Measurements from ENCODE around the gene FOXP1. TPM values are rescaled to one million over a fixed set of nuclear protein-coding genes. Genes with fewer than 3 reads are reported as not detected.

FOXP1 gene
- total and polyA plus RNA-seq, 2 of the 13 experiments (the other 11 are each of a cell fraction or from before 2014, with no cell fraction given), result 40.4 to 59.0 TPM

DNA sequence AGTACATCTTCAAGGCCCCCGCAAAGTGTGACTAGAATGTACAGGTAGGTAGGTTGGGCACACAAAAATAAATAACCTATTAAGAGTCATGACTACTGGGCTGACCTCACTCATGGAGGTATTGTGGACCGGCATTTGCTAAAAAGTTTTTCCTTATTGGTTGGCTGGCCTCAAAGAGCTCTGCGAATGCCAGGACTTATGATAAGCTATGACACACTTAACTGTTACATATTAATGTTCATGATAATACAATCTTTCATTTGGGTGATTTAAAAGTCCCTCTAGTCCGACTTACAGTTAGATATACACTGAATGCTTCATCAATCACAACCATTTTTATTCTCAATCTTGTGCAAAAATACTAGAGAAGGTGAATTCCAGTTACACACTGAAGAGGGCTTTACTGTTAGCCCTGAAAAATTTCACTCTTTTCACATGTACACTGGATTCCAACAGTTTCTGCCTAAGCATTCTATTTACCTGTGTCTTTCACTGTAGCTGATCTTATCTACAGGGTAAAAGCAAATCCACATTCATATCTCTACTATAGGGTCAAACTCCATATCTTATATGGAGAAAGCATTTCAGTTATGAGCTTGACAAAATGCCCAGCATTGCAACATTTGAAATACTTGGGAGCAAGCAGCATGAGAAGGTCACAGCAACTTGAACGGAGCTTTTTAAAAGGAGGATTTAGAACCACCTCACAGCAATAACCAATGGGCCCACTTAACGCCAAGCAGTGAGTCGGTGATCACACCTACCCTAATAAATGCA lies 329.1 kb downstream of the FOXP1 start (continued):
- 0 out of 2 replicates have a peak, but pooled peaks have one; percentile 40 for TF ChIP-seq ZFP1 (CRISPR knock-in tag; IDR thresholded peaks at IDR 0.05)
- TF ChIP-seq, protein P1, sequence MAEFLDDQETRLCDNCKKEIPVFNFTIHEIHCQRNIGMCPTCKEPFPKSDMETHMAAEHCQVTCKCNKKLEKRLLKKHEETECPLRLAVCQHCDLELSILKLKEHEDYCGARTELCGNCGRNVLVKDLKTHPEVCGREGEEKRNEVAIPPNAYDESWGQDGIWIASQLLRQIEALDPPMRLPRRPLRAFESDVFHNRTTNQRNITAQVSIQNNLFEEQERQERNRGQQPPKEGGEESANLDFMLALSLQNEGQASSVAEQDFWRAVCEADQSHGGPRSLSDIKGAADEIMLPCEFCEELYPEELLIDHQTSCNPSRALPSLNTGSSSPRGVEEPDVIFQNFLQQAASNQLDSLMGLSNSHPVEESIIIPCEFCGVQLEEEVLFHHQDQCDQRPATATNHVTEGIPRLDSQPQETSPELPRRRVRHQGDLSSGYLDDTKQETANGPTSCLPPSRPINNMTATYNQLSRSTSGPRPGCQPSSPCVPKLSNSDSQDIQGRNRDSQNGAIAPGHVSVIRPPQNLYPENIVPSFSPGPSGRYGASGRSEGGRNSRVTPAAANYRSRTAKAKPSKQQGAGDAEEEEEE (CRISPR knock-in tag; IDR thresholded peaks at IDR 0.05; ENCODE audit: borderline replicate concordance), result no peak
- TF ChIP-seq ZNF720 (CRISPR knock-in tag; IDR thresholded peaks at IDR 0.05), result no peak
- TF ChIP-seq, protein P2, sequence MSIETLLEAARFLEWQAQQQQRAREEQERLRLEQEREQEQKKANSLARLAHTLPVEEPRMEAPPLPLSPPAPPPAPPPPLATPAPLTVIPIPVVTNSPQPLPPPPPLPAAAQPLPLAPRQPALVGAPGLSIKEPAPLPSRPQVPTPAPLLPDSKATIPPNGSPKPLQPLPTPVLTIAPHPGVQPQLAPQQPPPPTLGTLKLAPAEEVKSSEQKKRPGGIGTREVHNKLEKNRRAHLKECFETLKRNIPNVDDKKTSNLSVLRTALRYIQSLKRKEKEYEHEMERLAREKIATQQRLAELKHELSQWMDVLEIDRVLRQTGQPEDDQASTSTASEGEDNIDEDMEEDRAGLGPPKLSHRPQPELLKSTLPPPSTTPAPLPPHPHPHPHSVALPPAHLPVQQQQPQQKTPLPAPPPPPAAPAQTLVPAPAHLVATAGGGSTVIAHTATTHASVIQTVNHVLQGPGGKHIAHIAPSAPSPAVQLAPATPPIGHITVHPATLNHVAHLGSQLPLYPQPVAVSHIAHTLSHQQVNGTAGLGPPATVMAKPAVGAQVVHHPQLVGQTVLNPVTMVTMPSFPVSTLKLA (IDR thresholded peaks at IDR 0.05), result no peak
- no peak for TF ChIP-seq ZNF282 (IDR thresholded peaks at IDR 0.05; ENCODE audit: partially characterized antibody)
- no peak for TF ChIP-seq ZNF121 (CRISPR knock-in tag; IDR thresholded peaks at IDR 0.05)
- TF ChIP-seq ZBTB3 (CRISPR knock-in tag; IDR thresholded peaks at IDR 0.05; ENCODE audit: borderline replicate concordance, low read depth), result no peak
- TF ChIP-seq YEATS4 (CRISPR knock-in tag; IDR thresholded peaks at IDR 0.05; ENCODE audit: borderline replicate concordance), result no peak
- TF ChIP-seq FOXJ3 (CRISPR knock-in tag; IDR thresholded peaks at IDR 0.05; ENCODE audit: borderline replicate concordance), result peak; percentile 78; the same call in 1 of the 2 replicates
- TF ChIP-seq KLF9 (CRISPR knock-in tag; IDR thresholded peaks at IDR 0.05; ENCODE audit: low read depth), result no peak
- TF ChIP-seq, protein P3, sequence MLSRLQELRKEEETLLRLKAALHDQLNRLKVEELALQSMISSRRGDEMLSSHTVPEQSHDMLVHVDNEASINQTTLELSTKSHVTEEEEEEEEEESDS (CRISPR knock-in tag; IDR thresholded peaks at IDR 0.05; ENCODE audit: borderline replicate concordance), result no peak
- TF ChIP-seq ZNF569 (CRISPR knock-in tag; IDR thresholded peaks at IDR 0.05; ENCODE audit: borderline replicate concordance), result no peak
- TF ChIP-seq DPF2 (CRISPR knock-in tag; IDR thresholded peaks at IDR 0.05; ENCODE audit: borderline replicate concordance, low read depth), result peak; percentile 36; the same call in 1 of the 2 replicates
- peak; percentile 62 for TF ChIP-seq BCL6 (CRISPR knock-in tag; IDR thresholded peaks at IDR 0.05)
- peak; percentile 61; the same call in 1 of the 2 replicates for TF ChIP-seq RXRB (CRISPR knock-in tag; IDR thresholded peaks at IDR 0.05; ENCODE audit: borderline replicate concordance)
- TF ChIP-seq, protein P4, sequence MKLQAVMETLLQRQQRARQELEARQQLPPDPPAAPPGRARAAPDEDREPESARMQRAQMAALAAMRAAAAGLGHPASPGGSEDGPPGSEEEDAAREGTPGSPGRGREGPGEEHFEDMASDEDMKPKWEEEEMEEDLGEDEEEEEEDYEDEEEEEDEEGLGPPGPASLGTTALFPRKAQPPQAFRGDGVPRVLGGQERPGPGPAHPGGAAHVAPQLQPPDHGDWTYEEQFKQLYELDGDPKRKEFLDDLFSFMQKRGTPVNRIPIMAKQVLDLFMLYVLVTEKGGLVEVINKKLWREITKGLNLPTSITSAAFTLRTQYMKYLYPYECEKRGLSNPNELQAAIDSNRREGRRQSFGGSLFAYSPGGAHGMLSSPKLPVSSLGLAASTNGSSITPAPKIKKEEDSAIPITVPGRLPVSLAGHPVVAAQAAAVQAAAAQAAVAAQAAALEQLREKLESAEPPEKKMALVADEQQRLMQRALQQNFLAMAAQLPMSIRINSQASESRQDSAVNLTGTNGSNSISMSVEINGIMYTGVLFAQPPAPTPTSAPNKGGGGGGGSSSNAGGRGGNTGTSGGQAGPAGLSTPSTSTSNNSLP (IDR thresholded peaks at IDR 0.05; ENCODE audit: low read depth, low read length), result peak; percentile 89
- TF ChIP-seq, protein P5, sequence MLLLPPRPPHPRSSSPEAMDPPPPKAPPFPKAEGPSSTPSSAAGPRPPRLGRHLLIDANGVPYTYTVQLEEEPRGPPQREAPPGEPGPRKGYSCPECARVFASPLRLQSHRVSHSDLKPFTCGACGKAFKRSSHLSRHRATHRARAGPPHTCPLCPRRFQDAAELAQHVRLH (CRISPR knock-in tag; IDR thresholded peaks at IDR 0.05; ENCODE audit: borderline replicate concordance, low read depth), result no peak
- peak; percentile 46; the same call in 1 of the 2 replicates for TF ChIP-seq ZMYM4 (CRISPR knock-in tag; IDR thresholded peaks at IDR 0.05)
- TF ChIP-seq ZSCAN12 (CRISPR knock-in tag; IDR thresholded peaks at IDR 0.05), result no peak
- peak; percentile 33; the same call in 1 of the 2 replicates for TF ChIP-seq MED1 (CRISPR knock-in tag; IDR thresholded peaks at IDR 0.05)
- TF ChIP-seq PITX1 (CRISPR knock-in tag; IDR thresholded peaks at IDR 0.05), result no peak
- no peak for TF ChIP-seq ZNF34 (CRISPR knock-in tag; IDR thresholded peaks at IDR 0.05; ENCODE audit: borderline replicate concordance)
- no peak for TF ChIP-seq NR2F1 (CRISPR knock-in tag; IDR thresholded peaks at IDR 0.05)
- peak; percentile 30; the same call in 1 of the 2 replicates for TF ChIP-seq HMG20A (CRISPR knock-in tag; IDR thresholded peaks at IDR 0.05; ENCODE audit: borderline replicate concordance)
